Occipital lobe (tissue), 2 donors: ENCODE results near the gene CRYGB. TPM values are rescaled to one million over a fixed set of nuclear protein-coding genes. Genes with fewer than 3 reads are reported as not detected.
"Not testable (repeated sequence)": the region's sequence is repeated elsewhere in the genome, so short reads cannot be mapped to it uniquely, and the experiment has no call there.

Experiments
- DNase-seq: peaks from one replicate; lab custom pipeline; 2025; lab: John Stamatoyannopoulos, UW
- total RNA-seq: library from RNA; depleted of rRNA; stranded (reverse); fragments of >200 nt; gene quantifications from one replicate; pipeline ENCODE4 v1.2.3, GENCODE V29; 2014

Gene CRYGB
- total RNA-seq, 1 donor from 2014 or later: not detected

DNA sequence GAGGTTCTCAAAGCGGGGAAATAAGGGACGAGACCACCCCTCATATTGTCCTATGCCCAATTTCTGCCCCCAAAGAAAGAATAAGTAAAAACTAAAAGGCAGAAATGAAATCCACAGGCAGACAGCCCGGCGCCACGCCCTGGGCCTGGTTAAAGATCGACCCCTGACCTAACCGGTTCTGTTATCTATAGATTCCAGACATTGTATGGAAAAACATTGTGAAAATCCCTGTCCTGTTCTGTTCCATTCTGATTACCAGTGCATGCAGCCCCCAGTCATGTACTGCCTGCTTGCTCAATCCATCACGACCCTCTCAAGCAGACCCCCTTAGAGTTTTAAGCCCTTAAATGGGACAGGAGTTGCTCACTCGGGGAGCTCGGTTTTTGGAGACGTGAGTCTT is 28.6 kb downstream of the CRYGB start:
- not testable (repeated sequence) for DNase-seq

DNA sequence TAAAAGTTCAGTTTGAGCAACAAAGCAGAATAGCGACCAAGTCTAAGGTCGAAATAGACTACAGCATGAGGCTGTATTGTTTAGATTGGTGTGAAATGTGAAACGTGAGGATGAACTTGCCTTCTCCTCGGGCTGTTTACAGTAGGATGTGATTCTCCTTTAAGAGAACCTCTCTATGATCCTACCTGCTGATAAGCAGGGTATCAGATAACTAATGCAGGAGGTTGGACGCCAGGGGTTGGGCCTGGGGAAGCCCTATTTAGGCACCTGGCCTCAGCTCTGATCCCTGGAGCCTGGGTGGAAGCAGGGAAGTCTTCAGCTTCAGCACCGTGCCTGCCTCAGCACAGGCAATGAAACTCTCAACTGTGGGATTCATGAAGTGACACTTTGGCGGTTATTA is 33.0 kb downstream of the CRYGB start:
- no peak for DNase-seq

DNA sequence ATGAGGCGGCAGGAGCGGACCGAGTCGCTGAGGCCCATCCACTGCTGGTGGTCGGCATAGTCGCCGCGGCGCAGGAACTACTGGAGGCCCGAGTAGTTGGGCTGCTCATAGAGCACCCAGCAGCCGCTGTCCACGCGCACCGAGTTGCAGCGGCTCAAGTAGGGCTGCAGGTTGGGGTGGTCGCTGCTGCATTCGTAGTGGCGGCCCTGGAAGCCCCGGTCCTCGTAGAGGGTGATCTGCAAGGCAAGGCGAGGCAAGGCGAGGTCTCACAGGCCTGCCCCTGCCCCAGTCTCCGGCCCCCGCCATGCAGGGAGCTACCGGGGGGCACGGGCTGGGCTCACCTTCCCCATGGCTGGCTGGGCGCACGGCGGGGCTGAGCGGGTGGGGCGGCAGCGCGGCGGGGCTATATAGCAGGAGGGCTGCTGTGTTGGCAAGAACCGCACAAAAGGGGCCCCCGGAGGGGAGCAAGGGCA is 33.6 kb downstream of the CRYGB start:
- not testable (repeated sequence) for DNase-seq

DNA sequence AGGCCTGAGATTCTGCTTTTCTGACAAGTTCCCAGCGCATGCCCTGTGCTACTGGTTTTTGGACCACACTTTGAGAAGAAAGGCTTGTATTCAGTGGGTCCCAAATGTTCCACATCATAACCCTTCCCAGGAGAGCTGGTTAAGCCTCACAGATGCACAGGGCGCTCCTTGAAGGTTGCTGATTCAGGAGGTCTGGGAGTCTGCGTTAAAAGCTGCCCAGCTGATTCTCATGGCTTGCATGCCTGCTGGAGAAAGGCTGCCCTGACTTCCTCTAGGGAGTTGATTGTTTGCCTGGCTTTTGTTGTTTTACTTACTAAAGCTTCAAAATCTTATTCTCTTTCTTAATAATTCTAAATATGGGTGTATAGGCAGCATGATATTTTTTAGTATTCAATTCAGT is 42.3 kb downstream of the CRYGB start:
- no peak for DNase-seq

DNA sequence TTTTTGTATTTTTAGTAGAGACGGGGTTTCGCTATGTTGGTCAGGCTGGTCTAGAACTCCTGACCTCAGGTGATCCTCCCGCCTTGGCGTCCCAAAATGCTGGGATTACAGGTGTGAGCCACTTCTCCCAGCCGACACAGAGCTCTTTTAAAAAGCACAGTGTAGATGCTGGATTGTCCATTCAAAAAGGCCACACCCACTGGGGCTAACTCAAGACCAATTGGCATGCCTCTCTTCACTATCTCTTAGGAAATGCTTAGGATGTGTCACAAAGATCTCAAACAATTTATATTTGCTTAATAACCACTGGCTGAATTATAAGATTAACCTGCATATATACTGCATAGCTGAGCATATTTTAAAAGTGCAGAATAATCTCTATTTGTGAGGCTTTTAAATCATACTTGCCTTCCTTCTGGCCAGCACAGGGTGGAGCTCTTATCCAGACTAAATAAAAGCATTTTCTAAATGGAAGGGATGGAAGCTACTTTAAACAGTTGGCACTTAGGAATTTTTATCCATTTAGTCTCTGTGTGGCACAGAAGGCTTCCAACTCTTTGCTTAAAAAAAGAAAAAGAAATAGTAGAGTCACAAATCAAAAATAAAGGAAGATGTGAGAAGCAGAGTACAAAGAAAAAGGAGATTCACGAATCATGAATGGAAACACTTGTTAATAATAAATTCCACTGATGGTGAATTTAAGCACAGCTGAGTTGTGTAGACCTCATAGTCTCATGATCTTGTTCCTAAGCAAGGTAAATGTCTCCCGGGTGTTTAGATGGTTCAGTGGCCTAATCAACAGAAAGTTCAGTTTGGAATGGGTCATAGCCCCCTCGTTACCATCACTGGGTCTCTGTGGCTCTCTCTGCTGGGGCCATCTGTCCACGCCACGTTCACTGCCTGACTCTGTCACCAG is 44.0 kb downstream of the CRYGB start:
- no peak for DNase-seq

DNA sequence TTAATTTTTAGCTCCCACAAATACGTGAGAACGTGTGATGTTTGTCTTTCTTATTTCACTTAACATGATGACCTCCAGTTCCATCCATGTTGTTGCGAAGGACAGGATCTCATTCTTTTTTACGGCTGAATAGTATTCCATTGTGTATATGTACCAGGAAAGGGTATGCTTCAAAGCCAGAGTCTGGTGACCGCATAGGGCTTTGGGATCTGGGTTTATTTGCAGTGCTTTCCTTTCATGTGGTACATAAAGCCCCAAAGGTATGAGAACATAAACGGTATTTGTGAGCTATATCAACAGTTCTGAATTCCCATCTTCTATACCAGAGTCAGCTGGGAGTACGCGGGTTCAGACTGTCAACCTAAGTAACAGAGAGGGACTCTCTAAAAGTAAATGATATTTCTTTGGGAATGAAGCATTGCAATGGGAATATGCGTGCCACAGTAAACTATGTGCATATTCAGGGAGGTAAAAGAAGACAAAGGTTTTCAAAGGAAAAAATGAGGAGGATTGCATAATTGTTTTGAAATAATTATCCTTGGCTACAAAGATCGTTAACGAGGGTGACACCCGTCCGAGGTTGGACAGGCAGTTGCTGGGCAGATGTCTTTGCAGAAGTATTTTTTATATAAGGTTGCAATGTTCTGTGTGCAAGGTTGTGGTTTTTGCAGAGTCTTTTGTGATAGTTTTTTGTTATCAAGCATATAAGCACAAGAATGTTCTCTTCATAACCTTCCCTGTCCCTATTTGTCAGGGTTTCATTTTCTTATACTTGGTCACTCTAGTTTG is 46.1 kb downstream of the CRYGB start:
- DNase-seq: no peak

DNA sequence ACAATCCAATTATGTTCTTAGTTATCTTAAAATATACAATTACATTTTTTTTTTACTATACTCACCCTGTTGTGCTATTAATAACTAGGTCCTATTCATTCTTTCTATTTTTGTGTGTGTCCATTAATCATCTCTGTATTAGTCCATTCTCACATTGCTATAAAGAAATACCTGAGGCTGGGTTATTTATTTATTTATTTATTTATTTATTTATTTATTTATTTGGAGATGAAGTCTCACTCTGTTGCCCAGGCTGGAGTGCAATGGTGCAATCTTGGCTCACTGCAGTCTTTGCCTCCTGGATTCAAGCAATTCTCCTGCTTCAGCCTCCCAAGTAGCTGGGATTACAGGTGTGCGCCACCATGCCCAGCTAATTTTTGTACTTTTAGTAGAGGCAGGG is 47.3 kb downstream of the CRYGB start:
- DNase-seq: not testable (repeated sequence)

DNA sequence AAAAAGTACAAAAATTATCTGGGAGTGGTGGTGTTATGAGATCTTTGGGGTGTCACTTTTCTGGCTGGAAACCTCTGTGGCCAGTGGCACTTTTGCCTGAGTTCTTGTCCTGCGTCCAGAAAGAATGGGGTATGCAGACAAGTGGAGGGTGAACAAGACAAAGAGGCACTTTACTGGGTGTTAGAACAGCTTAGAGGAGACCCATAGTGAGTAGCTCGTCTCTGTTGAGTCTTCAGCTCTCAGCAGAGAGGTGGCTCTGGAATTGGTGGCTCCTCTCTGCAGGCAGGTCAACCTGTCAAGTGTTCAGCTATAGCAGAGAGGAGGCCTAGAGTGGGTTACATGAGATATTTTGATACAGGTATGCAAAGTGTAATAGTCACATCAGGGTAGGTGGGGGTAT is 47.7 kb downstream of the CRYGB start:
- no peak for DNase-seq

DNA sequence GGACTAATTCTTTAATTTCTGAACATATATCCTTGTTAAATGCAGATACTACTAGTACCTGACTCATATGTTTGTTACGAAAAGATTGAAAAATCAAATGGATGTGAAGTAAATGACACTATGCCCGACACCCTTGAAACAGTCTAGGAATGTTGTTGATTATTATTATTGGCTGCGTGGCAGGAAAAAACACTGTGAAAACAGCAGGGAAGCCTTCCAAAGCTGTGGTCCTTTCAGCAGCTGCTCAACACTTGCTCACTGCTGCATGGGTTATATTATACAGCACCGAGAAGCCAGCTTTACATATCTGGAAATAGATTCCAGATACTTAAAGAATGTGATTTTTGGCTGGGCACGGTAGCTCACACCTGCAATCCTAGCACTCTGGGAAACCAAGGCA is 48.2 kb downstream of the CRYGB start:
- DNase-seq: no peak

DNA sequence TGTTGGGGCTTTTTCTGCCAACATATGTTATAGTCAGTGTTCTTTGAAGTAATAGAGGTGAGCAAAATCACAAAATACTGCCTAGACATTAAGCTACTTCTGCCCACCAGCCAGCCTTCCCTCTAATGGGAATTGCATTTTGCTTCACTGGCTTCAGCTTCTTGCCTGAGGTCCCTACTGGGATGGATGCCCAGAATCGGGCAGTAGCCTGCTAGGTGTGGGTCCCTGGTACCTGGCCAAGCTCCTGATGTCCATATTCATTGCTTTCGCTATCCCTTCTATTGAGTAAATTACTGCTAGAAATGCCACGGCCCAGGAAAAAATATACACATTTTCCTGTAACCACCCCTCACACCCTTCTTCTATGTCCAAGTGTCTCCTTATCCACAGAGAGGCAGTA is 48.6 kb downstream of the CRYGB start:
- no peak for DNase-seq

DNA sequence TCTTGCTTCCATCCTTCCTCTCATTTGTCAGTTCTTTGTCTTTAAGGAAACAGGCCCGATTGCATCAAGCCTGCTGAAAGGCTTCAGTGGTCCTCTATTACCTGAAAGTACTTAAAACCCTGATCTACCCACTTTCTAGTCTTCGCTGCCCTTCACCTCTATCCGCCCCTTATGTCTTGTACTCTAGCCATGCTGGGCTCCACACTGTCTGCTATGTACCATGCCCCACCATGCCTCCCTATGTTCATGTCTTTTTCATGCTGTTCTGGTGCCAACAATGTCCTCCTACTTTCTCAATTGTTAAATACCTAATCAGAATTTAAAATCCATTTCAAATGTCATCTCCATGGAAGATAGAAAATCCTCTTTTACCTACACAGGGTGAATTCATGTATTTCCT is 49.9 kb downstream of the CRYGB start:
- DNase-seq: no peak

DNA sequence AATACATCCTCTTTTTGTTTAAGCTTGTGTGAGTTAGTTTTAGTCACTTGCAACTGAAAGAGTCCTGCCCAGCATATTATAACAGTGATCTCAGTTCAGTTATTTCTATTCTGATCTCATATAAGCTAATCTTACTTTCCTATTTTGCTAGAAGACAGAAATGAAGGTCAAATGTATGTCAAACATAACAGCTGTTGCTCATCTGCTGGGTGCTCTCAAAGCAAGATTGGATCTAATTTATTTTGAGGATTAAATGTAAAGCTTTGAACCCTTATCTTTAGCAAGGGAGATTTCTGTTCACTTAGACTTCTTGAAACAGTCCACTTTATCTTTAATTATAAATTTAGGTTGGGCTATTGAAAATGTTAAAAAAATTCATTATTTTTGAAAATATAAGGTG is 52.8 kb downstream of the CRYGB start:
- DNase-seq: no peak

Other genes with a start within 250 kb of the CRYGB start
- 50.7 TPM for gene PLEKHM3, start 120.6 kb downstream of the CRYGB start, total RNA-seq
- gene CRYGD, start 21.6 kb downstream of the CRYGB start, total RNA-seq: 1.7 TPM
- not detected for gene CRYGC, start 16.3 kb downstream of the CRYGB start, total RNA-seq
- not detected for gene CRYGA, start 17.4 kb upstream of the CRYGB start, total RNA-seq
- 28.7 TPM for gene C2orf80, start 43.9 kb upstream of the CRYGB start, total RNA-seq
- 210 TPM for gene IDH1, start 108.9 kb upstream of the CRYGB start, total RNA-seq
- 57.1 TPM for gene PIKFYVE, start 120.1 kb upstream of the CRYGB start, total RNA-seq